Endodermal cell (in vitro differentiated cells): ENCODE data around the gene DTNB. TPM values are rescaled to one million over a fixed set of nuclear protein-coding genes. Genes with fewer than 3 reads are reported as not detected.

ENCODE experiments used
- DNase-seq: peaks from one replicate; pipeline ENCODE4 v3.0.0-alpha.2; 2017
- H3K27ac ChIP-seq: 2 replicates; pipeline ENCODE4 v1.5.1; 2013; ENCODE audit warnings: mild to moderate bottlenecking, low read depth, low read length, moderate library complexity
- H3K27me3 ChIP-seq: 2 replicates; pipeline ENCODE4 v1.6.1; 2013; ENCODE audit warnings: mild to moderate bottlenecking, low read length, moderate library complexity; ENCODE audit not compliant: insufficient read depth, control insufficient read depth, poor library complexity, severe bottlenecking
- H3K36me3 ChIP-seq: 2 replicates; pipeline ENCODE4 v1.7.0; 2013; ENCODE audit warnings: mild to moderate bottlenecking, low read length, moderate library complexity; ENCODE audit not compliant: control insufficient read depth, insufficient read depth
- H3K4me1 ChIP-seq: one replicate; pipeline ENCODE4 v1.7.0; 2013; ENCODE audit warnings: low read length; ENCODE audit not compliant: control insufficient read depth, insufficient read depth
- H3K4me3 ChIP-seq: 2 replicates; pipeline ENCODE4 v1.5.1; 2013; ENCODE audit warnings: mild to moderate bottlenecking, low read length, moderate library complexity
- H3K9ac ChIP-seq: 2 replicates; pipeline ENCODE4 v1.6.1; 2013; ENCODE audit warnings: mild to moderate bottlenecking, low read length, moderate library complexity; ENCODE audit not compliant: poor library complexity, severe bottlenecking; ENCODE audit errors: extremely low read depth
- H3K9me3 ChIP-seq: 2 replicates; pipeline ENCODE4 v1.6.1; 2013; ENCODE audit warnings: mild to moderate bottlenecking, low read length, moderate library complexity; ENCODE audit not compliant: control insufficient read depth
- H3K27ac Mint-ChIP-seq: 2 replicates; pipeline ENCODE4 v1.8.0; 2020; ENCODE audit warnings: mixed read lengths
- H3K27me3 Mint-ChIP-seq: 2 replicates; pipeline ENCODE4 v1.8.0; 2021; ENCODE audit warnings: mild to moderate bottlenecking, mixed read lengths; ENCODE audit not compliant: insufficient read depth
- H3K36me3 Mint-ChIP-seq: 2 replicates; pipeline ENCODE4 v1.8.0; 2020; ENCODE audit warnings: low read depth, mixed read lengths
- H3K4me1 Mint-ChIP-seq: 2 replicates; pipeline ENCODE4 v1.8.0; 2020; ENCODE audit warnings: mixed read lengths
- H3K4me3 Mint-ChIP-seq: 2 replicates; pipeline ENCODE4 v1.8.0; 2020; ENCODE audit warnings: mild to moderate bottlenecking, moderate library complexity, mixed read lengths
- H3K9me3 Mint-ChIP-seq: 2 replicates; pipeline ENCODE4 v1.8.0; 2020; ENCODE audit warnings: mild to moderate bottlenecking, mixed read lengths
- WGBS, 2 experiments: methylation state at CpG; one replicate each; pipeline versions ENCODE4 v1.1.5 to v1.1.7; 2013; ENCODE audit warnings: missing lambda C conversion rate in 2 of 2, mixed read lengths in 1 of 2; ENCODE audit not compliant: insufficient coverage in 1 of 2, insufficient read length in 1 of 2; 5-methylcytosine and 5-hydroxymethylcytosine counted together
- total RNA-seq, 2 donors: library from RNA; stranded (reverse); fragmentation: NEBNext Ultra II Directional in 1 of 2; extraction: Animal tissue kit (Norgen Biotek cat#: 25700) in 1 of 2; gene quantifications; 2 replicates in 1 of 2; 3 replicates in 1 of 2; pipeline ENCODE4 v1.2.1, GENCODE V29; 2021
- TF ChIP-seq, protein P1 (sequence below): fragments of 200-600 bp; sonication (generic); conservative IDR thresholded peaks from 2 replicates; pipeline ENCODE4 v1.5.0; 2021; ENCODE audit warnings: antibody characterized with exemption, mild to moderate bottlenecking

The DTNB gene
- total RNA-seq, 2 donors from 2014 or later, result 38.8 to 48.7 TPM

DNA sequence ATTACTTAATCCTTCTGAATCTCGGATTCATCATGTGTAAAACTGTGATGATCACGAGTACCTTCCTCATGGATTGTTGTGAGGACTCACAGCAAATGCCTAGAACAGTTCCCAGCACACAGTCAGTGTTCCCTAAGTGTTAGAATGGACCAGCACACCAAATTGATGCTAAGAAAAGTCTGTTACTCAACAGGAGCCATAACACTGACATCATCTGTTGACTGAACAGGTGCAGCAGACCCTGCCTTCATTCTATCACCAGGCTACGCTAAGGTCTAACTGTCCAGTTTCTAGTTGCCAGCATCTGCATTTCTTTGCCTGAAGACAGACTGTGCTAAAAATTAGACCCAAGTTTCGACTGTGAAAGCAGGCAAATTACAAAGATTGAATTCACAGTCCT is 18.6 kb downstream of the DTNB start:
- Histone ChIP-seq H3K9me3 (no peaks in the 10 kb centered on the region), H3K36me3 (peaks cover 13% of the 10 kb centered on the region), H3K9ac (no peak overlapping the region), H3K27me3 (peaks cover 20% of the 10 kb centered on the region), H3K4me1 (peaks cover 2% of the 10 kb centered on the region), H3K4me3 (no peak overlapping the region), H3K27ac (no peak overlapping the region)
- Mint-ChIP-seq H3K4me1 (peaks cover 24% of the 10 kb centered on the region), H3K27me3 (peaks cover 9% of the 10 kb centered on the region), H3K36me3 (peaks cover 18% of the 10 kb centered on the region), H3K4me3 (no peak overlapping the region), H3K9me3 (no peaks in the 10 kb centered on the region), H3K27ac (no peak overlapping the region)
- TF ChIP-seq, protein P1, sequence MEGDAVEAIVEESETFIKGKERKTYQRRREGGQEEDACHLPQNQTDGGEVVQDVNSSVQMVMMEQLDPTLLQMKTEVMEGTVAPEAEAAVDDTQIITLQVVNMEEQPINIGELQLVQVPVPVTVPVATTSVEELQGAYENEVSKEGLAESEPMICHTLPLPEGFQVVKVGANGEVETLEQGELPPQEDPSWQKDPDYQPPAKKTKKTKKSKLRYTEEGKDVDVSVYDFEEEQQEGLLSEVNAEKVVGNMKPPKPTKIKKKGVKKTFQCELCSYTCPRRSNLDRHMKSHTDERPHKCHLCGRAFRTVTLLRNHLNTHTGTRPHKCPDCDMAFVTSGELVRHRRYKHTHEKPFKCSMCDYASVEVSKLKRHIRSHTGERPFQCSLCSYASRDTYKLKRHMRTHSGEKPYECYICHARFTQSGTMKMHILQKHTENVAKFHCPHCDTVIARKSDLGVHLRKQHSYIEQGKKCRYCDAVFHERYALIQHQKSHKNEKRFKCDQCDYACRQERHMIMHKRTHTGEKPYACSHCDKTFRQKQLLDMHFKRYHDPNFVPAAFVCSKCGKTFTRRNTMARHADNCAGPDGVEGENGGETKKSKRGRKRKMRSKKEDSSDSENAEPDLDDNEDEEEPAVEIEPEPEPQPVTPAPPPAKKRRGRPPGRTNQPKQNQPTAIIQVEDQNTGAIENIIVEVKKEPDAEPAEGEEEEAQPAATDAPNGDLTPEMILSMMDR, result no peak
- 79 to 81% methylated on average over 4 of the region's 4 CpGs for WGBS, 2 experiments
- DNase-seq, result no peak

GRCh38 chr2:25651782-25652455 is 21.5 kb downstream of the DTNB start:
- TF ChIP-seq, protein P1, result no peak
- no peaks in the 10 kb centered on the region for H3K9me3 Mint-ChIP-seq

GRCh38 chr2:25651066-25651465 is 22.3 kb downstream of the DTNB start:
- Mint-ChIP-seq H3K36me3 (peaks cover 24% of the 10 kb centered on the region), H3K9me3 (no peaks in the 10 kb centered on the region), H3K27ac (no peak overlapping the region), H3K27me3 (peaks cover 9% of the 10 kb centered on the region), H3K4me3 (no peak overlapping the region), H3K4me1 (peaks cover 15% of the 10 kb centered on the region)
- Histone ChIP-seq H3K4me3 (no peak overlapping the region), H3K36me3 (peaks cover 13% of the 10 kb centered on the region), H3K27ac (no peak overlapping the region), H3K4me1 (no peaks in the 10 kb centered on the region), H3K9ac (no peak overlapping the region), H3K9me3 (no peaks in the 10 kb centered on the region), H3K27me3 (peaks cover 20% of the 10 kb centered on the region)
- TF ChIP-seq, protein P1, result no peak
- no peak for DNase-seq
- 67 to 69% methylated on average over 2 of the region's 2 CpGs for WGBS, 2 experiments

More at GRCh38 chr2:25651782-25652455, 21.5 kb downstream of the DTNB start:
- Histone ChIP-seq H3K4me3 (no peak overlapping the region), H3K4me1 (peaks cover 2% of the 10 kb centered on the region), H3K27ac (no peak overlapping the region), H3K27me3 (peaks cover 20% of the 10 kb centered on the region), H3K36me3 (peaks cover 13% of the 10 kb centered on the region), H3K9ac (no peak overlapping the region), H3K9me3 (no peaks in the 10 kb centered on the region)
- H3K36me3 Mint-ChIP-seq, result peaks cover 24% of the 10 kb centered on the region
- H3K27me3 Mint-ChIP-seq, result peaks cover 9% of the 10 kb centered on the region
- 93% methylated on average over 1 of the region's 1 CpG; no CpG with 5 or more reads in 1 of the 2 experiments for WGBS, 2 experiments
- no peak for DNase-seq
- H3K27ac Mint-ChIP-seq, result no peak overlapping the region
- peaks cover 21% of the 10 kb centered on the region for H3K4me1 Mint-ChIP-seq
- no peak overlapping the region for H3K4me3 Mint-ChIP-seq
